Small intestine (tissue), 7 donors: ENCODE results near the gene DCAF5. TPM values are rescaled to one million over a fixed set of nuclear protein-coding genes. Genes with fewer than 3 reads are reported as not detected.
"Not testable (repeated sequence)": the region's sequence is repeated elsewhere in the genome, so short reads cannot be mapped to it uniquely, and the experiment has no call there.

Experiments
- DNase-seq, 2 donors: peaks; one replicate each; pipeline versions ENCODE4 v3.0.0 to v3.0.0-alpha.2; 2013
- FAIRE-seq: peaks from 2 replicates; lab custom pipeline; 2012; peaks lifted over from hg19 to GRCh38; lab: Jason Lieb, UNC
- H3K27ac ChIP-seq, 3 donors: one replicate each; pipeline ENCODE4 v1.5.1; 2013; ENCODE audit warnings: low read length in 2 of 3, mild to moderate bottlenecking in 2 of 3, control low read depth in 1 of 3, inconsistent platforms in 1 of 3, low read depth in 1 of 3, moderate library complexity in 1 of 3
- H3K27me3 ChIP-seq, 3 donors: one replicate each; pipeline ENCODE4 v1.6.1; 2013; ENCODE audit warnings: low read length in 3 of 3, inconsistent platforms in 1 of 3; ENCODE audit not compliant: control insufficient read depth in 3 of 3, insufficient read depth in 3 of 3
- H3K36me3 ChIP-seq, 3 donors: one replicate each; pipeline ENCODE4 v1.6.1; 2013; ENCODE audit warnings: low read length in 3 of 3, inconsistent platforms in 1 of 3, low read depth in 1 of 3, mild to moderate bottlenecking in 1 of 3, moderate library complexity in 1 of 3; ENCODE audit not compliant: control insufficient read depth in 3 of 3, insufficient read depth in 2 of 3
- H3K4me1 ChIP-seq, 3 donors: one replicate each; pipeline ENCODE4 v1.6.1; 2013; ENCODE audit warnings: low read length in 2 of 3, inconsistent platforms in 1 of 3, low read depth in 1 of 3, mild to moderate bottlenecking in 1 of 3, moderate library complexity in 1 of 3; ENCODE audit not compliant: control insufficient read depth in 3 of 3, insufficient read depth in 2 of 3
- H3K4me3 ChIP-seq, 3 donors: one replicate each; pipeline ENCODE4 v1.5.1; 2013; ENCODE audit warnings: low read length in 3 of 3, control low read depth in 1 of 3, inconsistent platforms in 1 of 3, low read depth in 1 of 3, mild to moderate bottlenecking in 1 of 3, moderate library complexity in 1 of 3
- H3K9me3 ChIP-seq, 2 donors: one replicate each; pipeline ENCODE4 v1.6.1; 2013; ENCODE audit warnings: low read depth in 1 of 2, low read length in 1 of 2; ENCODE audit not compliant: control insufficient read depth in 2 of 2, insufficient read depth in 1 of 2
- WGBS, 3 donors: extraction: QIAGEN DNeasy Blood & Tissue Kit; methylation state at CpG; one replicate each; pipeline ENCODE4 v1.1.7; 2013; 5-methylcytosine and 5-hydroxymethylcytosine counted together
- polyA plus RNA-seq, 4 donors: library from polyadenylated mRNA; stranded (reverse) in 3 of 4; unstranded in 1 of 4; fragments of 200-250 nt in 3 of 4; fragments of 120-200 nt in 1 of 4; gene quantifications; one replicate each; pipeline versions ENCODE4 v1.2.1 to v1.2.3, GENCODE V29; 2013
- donor health status: healthy with polysubstance abuse.
- donor health status: control.
- donor health status: control.
- donor health status: Bipolar disorder and iron deficiency.
- donor health status: healthy.

DCAF5 gene
- polyA plus RNA-seq, 4 donors: 13.2 to 43.4 (median 16.2) TPM

DNA sequence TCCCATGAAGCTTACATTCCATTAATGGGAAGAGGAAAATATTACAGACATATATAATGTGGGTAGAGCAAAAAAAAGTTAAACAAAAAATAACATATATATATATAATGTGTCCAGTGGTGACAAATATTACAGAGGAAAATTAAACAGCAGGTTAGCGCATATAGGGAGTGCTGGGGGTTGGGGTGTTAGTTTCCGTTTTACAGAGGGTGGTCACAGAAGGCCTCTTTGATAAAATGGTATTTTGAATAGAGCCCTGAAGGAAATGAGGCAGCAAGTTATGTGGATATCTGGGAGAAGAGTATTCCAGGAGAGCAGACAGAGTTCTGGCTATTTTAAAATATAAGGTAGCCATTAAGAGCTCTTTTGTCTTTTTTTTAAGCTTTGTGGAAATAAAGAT lies 73.2 kb downstream of the DCAF5 start:
- DNase-seq (no peak), FAIRE-seq (no peak)
- peaks cover 4 to 10% (median 9%) of the 10 kb centered on the region in 3 donors for H3K36me3 ChIP-seq
- no peak overlapping the region for H3K4me3 ChIP-seq
- WGBS, 3 donors: 68 to 91% (median 87%) methylated on average over 2 of the region's 2 CpGs
- peaks cover 0 to 12% (median 6%) of the 10 kb centered on the region in 3 donors for H3K4me1 ChIP-seq
- H3K27ac ChIP-seq: peak overlapping the region in 1 of 3 donors; percentile 52
- no peaks in the 10 kb centered on the region for H3K9me3 ChIP-seq
- no peaks in the 10 kb centered on the region for H3K27me3 ChIP-seq

DNA sequence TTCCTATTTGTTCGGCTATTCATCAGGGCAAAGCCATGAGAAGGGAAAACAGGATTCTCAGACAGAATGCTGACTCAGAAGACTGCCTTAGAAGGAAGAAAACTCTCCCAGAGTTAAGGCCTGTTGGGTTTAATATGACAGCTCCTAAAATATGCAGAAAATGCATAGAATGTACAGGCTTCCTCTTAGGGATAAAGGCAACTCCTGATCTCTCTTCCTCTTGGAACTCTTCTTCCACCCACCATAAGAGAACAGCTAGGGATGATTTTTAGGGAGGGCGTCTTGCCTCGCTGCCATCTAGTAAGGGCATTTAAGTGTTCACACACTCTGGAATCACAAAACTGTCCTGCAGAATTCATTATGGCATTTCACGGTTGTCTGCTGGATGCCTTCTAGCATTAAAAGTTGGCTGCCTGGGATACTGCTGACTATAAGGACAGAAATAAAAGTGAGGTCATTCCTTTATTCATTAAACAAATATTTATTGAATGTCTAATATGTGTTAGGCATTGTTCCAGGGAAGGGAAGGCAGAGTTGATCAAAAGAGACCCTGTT lies 73.7 kb downstream of the DCAF5 start:
- DNase-seq (no peak), FAIRE-seq (no peak)
- 68 to 82% (median 80%) methylated on average over 4 of the region's 4 CpGs for WGBS, 3 donors
- no peak overlapping the region for H3K4me3 ChIP-seq
- peaks cover 0 to 12% (median 6%) of the 10 kb centered on the region in 3 donors for H3K4me1 ChIP-seq
- peaks cover 4 to 13% (median 9%) of the 10 kb centered on the region in 3 donors for H3K36me3 ChIP-seq
- H3K27ac ChIP-seq: peak overlapping the region in 2 of 3 donors; percentile 27 to 52
- H3K9me3 ChIP-seq: no peaks in the 10 kb centered on the region
- H3K27me3 ChIP-seq: no peaks in the 10 kb centered on the region

DNA sequence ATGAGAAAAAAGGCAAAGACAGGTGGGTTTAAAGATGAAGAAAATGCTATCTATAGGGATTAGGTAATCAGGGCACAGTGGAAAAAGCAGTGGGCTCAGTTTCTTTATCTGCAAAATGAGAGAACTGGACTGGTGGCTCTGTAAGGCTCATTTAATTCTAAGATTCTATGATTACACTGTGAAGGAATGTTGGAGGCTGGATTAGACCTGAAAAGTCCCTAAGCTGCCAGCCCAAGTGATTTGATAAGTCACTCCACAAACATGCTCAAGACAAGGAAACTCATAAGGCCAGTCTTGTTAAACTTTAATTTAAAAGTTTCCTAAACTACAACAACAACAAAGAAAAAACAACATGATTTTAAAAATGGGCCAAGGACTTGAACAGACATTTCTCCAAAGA lies 75.1 kb downstream of the DCAF5 start:
- Histone ChIP-seq H3K27ac (no peak overlapping the region), H3K9me3 (no peaks in the 10 kb centered on the region), H3K27me3 (no peaks in the 10 kb centered on the region), H3K36me3 (peaks cover 8 to 15% (median 9%) of the 10 kb centered on the region in 3 donors), H3K4me1 (peaks cover 0 to 12% (median 6%) of the 10 kb centered on the region in 3 donors), H3K4me3 (no peak overlapping the region)
- DNase-seq (no peak), FAIRE-seq (no peak)

DNA sequence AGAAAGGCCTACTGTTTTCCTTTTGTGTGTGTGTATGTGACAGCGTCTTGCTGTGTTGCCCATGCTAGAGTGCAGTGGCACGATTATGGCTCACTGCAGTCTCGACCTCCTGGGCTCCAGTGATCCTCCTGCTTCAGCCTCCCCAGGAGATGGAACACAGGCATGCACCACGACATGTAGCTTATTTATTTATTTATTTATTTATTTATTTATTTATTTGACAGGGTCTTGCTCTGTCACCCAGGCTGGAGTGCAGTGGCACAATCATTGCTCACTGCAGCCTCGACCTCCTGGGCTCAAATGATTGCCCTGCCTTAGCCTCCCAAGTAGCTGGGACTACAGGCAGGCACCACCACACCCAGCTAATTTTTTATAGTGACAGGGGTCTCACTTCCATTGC lies 75.7 kb downstream of the DCAF5 start:
- FAIRE-seq, H3K27ac ChIP-seq, H3K4me3 ChIP-seq, DNase-seq, H3K9me3 ChIP-seq, H3K27me3 ChIP-seq: not testable (repeated sequence)
- H3K36me3 ChIP-seq: peaks cover 7 to 18% (median 8%) of the 10 kb centered on the region in 3 donors
- WGBS, 3 donors: 97 to 98% (median 98%) methylated on average over 5 of the region's 5 CpGs
- H3K4me1 ChIP-seq: peaks cover 0 to 12% (median 6%) of the 10 kb centered on the region in 3 donors

DNA sequence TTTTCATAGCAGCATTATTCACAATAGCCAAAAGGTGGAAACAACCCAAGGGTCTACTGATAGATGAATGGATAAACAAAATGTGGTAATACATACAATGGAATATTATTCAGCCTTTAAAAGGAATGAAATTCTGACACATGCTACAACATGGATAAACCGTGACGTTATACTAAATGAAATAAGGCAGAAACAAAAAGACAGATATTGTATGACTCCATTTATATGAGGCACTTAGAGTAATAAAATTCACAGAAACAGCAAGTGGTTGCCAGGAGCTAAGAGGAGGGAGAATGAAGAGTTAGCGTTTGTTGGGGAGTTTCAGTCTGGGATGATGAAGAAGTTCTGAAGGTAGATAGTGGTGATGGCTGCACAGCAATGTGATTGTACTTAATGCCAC lies 76.6 kb downstream of the DCAF5 start:
- H3K9me3 ChIP-seq: no peaks in the 10 kb centered on the region
- H3K27ac ChIP-seq: no peak overlapping the region
- WGBS, 3 donors: 79 to 96% (median 83%) methylated on average over 3 of the region's 3 CpGs
- FAIRE-seq (no peak), DNase-seq (no peak)
- peaks cover 9 to 18% (median 12%) of the 10 kb centered on the region in 3 donors for H3K36me3 ChIP-seq
- peaks cover 0 to 6% (median 6%) of the 10 kb centered on the region in 3 donors for H3K4me1 ChIP-seq
- H3K4me3 ChIP-seq: no peak overlapping the region
- no peaks in the 10 kb centered on the region for H3K27me3 ChIP-seq

DNA sequence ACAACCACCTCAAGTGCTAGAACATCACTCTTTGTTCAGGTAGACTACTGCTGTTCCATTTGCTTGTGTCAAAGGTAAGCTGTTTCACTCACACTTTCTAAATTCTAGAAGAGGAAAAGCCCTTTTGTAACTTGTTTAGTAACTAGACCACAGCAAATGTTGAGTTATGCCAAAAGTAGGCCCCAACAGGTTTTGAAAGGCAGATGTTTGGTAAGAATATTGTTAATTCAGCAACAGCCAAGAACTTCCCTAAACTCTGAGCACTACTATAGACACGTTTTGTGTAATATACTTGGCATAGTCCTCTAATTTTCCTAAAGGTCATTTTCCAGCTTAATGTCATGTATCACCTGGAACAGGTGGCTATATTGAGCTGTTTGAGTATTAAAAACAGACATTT lies 79.0 kb downstream of the DCAF5 start:
- Histone ChIP-seq H3K9me3 (no peaks in the 10 kb centered on the region), H3K36me3 (peaks cover 9 to 26% (median 14%) of the 10 kb centered on the region in 3 donors), H3K4me1 (peaks cover 0 to under 1% (median 0%) of the 10 kb centered on the region in 3 donors), H3K27ac (no peak overlapping the region), H3K27me3 (no peaks in the 10 kb centered on the region), H3K4me3 (no peak overlapping the region)
- FAIRE-seq: no peak
- 47 to 56% (median 49%) methylated on average over 1 of the region's 1 CpG for WGBS, 3 donors
- no peak for DNase-seq

DNA sequence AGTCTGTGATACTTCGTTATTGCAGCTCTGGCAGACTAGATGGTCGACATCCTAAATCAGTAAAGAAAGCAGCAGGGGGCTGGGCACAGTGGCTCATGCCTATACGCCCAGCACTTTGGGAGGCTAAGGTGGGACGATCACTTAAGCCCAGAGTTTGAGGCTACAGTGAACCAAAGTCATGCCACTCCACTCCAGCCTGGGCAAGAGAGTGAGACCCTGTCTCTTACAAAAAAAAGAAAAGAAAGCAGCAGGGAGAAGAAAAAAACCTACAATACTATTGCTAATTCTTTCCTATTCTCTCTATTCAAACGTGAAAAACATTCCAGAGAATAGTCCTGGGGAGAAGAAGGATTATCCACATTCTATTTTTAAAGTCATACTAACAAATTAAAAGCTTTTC lies 79.5 kb downstream of the DCAF5 start:
- no peaks in the 10 kb centered on the region for H3K9me3 ChIP-seq
- DNase-seq (no peak), FAIRE-seq (no peak)
- no peaks in the 10 kb centered on the region for H3K4me1 ChIP-seq
- WGBS, 3 donors: 91 to 95% (median 91%) methylated on average over 5 of the region's 5 CpGs
- peaks cover 9 to 26% (median 14%) of the 10 kb centered on the region in 3 donors for H3K36me3 ChIP-seq
- H3K27me3 ChIP-seq: no peaks in the 10 kb centered on the region
- H3K4me3 ChIP-seq: no peak overlapping the region
- no peak overlapping the region for H3K27ac ChIP-seq

DNA sequence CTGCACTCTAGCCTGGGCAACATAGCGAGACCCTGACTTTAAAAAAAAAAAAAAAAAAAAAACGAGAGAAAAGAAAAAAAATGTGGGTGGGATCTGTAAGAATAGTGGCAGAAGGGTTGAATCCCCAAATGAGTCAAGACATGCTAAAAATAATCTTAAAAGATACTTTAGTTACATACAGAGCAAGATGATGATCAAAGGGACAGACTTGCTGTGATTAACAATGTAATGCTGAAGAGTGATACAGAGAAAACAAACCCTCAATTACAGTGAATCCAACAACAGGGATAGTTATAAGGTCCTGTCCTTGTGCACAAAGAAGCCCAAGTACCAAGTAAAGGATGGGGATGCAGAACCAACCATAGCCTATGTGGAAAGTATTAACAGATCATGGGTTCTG lies 80.3 kb downstream of the DCAF5 start:
- no peak overlapping the region for H3K4me3 ChIP-seq
- H3K27ac ChIP-seq: no peak overlapping the region
- FAIRE-seq (no peak), DNase-seq (no peak)
- H3K9me3 ChIP-seq: no peaks in the 10 kb centered on the region
- no peaks in the 10 kb centered on the region for H3K4me1 ChIP-seq
- H3K27me3 ChIP-seq: no peaks in the 10 kb centered on the region
- H3K36me3 ChIP-seq: peaks cover 9 to 30% (median 12%) of the 10 kb centered on the region in 3 donors
- WGBS, 3 donors: 63 to 100% (median 81%) methylated on average over 1 to 2 of the region's 2 CpGs
